ENCODE measurements around the gene CCDC51. TPM values are rescaled to one million over a fixed set of nuclear protein-coding genes. Genes with fewer than 3 reads are reported as not detected.
A peak's percentile ranks its signal among the peaks of the same experiment; 100 is the strongest.

The CCDC51 gene
- total RNA-seq, 1 donor, result 15.6 TPM

DNA sequence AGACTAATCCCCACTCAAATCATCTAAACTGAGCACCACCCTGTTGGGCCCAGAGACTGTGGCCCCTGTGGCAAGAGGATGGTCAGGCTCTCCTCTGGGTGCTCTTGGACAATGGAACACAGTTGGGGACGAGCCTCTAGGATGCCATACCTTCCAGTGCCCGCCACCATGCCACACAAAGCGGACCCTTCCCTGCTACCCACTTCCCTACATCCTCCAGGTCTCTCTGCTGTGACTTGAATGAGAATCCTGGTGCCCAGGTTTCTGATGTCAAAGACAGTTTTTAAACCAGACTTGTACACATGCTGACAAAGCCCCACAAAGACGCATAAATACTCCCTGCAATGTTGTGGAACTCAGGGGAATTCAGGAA lies 4.7 kb downstream of the CCDC51 start:
- DNase-seq (ENCODE audit: low read depth in 2 of 3, low spot score in 2 of 3), result no peak

DNA sequence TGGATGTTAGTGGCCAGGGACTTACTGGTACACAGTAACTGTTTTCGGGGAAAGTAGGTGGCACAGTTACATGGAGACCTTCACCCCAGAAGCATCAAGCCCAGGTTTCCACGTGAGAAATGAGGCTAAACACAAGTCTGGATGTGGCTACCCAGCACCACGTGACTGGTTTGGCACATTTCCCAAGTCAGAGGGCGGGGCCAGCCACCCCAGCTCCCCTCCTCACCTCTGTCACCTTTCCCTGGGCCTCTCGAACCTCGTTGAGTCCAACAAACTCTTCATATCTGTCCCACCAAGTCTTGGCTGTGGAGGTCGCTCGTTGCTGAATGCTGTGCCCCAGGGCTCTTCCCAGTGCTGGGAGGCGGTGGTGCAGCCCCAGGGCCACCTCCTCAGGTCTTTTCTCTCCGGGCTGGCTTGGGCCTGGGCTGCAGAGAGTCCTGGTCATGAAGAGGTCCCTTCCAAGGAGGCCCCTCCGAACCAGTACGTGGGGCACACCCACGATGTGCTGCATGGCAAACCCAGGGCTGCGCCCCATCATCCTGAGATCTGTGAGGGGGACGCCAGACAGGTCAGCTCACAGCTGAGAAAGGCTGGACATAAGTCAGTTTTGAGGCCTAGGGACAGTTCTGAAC lies 5.2 kb downstream of the CCDC51 start:
- DNase-seq (ENCODE audit: low read depth in 2 of 3, low spot score in 2 of 3), result no peak

DNA sequence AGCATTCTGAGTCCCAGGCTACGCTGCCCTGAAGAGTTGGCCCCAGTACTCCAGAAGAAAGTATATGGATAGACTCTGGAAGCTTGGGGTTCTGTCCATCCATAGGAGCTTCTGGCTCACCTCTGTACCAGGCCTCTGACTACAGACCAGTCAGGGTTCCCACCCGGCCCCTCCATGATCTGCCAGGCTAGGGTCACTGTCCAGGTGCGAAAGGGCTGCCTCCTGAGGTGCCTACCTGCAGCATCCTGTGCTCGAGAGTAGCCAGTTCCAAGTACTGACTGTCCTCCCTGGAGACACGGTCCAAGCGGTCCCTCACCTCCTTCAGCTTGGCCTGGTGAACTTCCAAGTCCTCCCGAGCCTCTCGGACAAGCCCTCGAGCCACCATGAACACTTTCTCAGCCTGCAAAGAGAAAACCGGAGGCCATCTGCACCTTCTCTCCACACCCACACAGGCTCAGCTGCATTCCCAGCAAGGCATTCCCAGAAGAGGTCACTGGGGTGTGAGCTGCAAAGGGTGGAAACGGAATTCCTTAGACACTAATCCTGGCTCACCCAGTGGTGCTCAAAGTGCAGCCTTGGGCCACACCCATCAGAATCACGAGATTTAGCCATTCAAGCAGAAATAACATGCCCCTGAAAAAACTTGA lies 6.3 kb downstream of the CCDC51 start:
- DNase-seq (ENCODE audit: low read depth in 2 of 3, low spot score in 2 of 3), result no peak

DNA sequence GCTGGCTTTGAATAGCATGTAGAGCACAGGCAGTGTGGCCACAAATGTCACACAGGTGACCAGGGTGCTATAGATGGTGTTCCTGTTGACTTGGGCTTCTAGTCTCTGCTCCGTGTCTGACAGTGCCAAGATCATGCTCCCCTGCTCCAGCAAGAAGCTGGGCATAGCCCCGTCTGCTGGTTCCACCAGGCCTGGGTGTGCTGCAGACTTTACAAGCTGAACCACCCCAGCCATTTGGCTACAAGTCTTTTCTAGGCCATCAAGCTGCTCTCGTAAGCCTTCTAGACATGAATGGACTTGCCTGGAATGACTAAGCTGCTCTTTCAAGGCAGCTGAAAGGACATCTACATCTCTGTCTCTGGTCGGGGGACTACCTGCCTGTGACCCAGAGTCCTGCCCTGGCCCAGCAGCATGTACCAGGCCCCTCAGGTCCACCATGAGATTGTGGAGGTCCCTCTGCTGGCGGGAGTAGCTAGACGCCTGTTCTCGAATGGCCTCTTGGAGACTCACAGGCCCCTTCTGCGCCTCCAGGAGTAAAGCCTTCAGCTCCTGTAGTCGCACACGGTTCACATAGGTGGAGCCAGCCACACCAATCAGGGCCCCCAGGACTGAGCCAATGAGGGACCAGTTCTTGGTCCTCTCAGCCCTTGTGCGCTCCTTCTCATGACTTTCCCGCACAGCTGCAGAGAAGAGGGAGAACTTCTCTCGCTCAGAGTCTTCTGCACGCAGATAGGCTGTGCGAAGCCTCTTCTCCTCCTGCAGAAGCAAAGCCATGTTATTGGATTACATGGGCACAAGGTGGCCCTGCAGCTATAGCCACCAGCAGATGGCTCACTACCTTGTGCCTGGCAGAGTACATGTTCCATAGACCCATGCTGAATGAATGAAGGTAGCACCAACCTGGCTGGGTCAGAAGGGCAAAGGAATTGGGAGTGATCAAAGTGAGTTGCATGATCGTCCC lies 7.2 kb downstream of the CCDC51 start:
- peak in 2 of 3 donors; percentile 36 to 40 for DNase-seq (ENCODE audit: low read depth in 2 of 3, low spot score in 2 of 3)

DNA sequence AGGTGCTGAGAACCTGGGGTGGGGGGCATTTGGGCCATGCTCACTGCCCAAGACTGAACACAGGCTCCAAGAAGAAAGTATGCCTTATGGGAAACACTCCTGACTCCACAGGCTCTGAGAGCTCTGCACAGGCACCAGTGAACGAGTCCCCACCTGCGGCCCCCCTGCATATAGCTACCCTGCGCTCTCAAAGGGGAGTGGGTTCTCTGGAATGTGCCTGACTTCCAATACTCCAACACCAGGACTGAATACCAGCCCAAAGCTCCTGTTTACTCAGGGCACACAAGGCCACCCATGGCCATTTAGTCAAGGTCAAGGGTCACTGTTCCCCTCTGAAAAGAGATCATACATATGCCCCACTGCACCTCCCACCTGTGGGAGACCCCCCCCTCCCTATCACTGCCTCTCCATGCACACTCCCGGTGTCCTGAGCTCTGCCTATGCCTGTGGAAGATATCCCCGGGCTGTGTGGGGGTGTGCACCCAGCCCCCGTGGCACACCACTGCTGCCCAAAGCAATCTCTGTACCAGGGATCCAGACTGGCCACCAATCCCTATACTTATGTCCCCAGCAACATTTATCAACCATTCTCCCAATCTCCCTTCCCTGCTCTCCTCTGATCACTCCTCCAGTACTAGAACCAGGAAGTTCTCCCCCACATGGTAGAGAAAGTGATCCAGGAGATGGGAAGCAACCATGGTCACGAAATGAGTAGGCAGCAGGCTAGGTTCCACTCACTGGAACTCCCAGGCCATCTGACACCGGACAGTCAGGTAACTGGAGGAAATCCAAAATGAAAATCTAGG lies 8.5 kb downstream of the CCDC51 start:
- DNase-seq (ENCODE audit: low read depth in 2 of 3, low spot score in 2 of 3), result no peak

DNA sequence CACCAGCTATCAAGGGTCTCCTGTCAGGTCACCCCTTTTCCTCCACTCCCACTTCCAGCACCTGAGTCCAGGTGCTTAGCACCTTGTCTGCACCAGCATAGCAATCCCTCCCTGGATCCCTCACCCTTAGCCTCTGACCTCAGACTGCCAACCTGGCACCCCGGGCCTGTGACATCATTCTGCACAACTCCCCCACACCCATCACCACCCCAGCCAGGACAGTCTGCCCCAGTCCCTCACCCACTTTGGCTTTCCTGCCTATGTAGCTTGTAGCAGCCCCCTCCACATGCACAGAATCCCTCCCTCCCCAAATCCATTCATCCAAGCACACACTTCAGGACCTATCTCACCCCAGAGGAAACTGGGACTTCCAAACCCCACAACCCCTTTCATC lies 9.2 kb downstream of the CCDC51 start:
- no peak for DNase-seq (ENCODE audit: low read depth in 2 of 3, low spot score in 2 of 3)

DNA sequence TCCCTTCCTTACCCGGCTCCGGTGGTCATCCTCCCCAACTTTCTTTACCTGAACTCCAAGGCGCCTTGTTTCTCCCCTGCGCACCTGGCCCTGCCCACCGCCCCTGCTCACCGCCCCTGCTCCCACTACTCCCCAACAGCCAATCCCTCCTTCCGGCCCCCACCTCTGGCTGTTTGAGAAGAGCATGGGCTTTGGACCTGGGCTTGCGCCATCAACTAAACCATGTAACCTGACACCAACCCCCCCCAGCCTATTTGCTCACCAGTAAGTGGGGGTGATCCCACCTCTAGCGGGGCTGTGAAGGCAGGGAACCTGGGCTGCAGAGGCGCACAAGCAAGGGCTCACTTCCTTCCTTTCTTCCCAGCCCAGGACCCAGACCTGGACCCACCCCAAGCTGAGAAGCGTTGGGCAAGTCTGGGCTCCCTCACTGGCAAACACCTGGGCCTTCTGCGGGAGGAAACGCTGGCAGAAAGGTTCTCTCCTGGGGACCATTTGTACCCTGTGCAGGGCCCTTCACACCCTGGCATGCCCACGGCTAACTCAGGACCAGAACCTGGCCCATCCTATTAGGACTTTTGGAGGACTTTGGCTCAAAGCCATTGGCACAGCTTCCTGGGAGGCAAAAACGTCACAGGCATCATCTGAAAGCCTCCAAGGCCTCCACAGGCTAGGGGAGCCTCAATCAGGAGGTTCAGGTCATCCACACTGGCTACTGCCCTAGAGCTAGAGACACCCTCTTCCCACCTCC lies 9.8 kb downstream of the CCDC51 start, which contains the start of gene PLXNB1:
Gene PLXNB1, minus strand, starts transcription at position 127 of the 748 bp plus-strand sequence. CDS start 5,475 bp downstream, outside the sequence.
- peak in 2 of 3 donors; percentile 30 to 45 for DNase-seq (ENCODE audit: low read depth in 2 of 3, low spot score in 2 of 3)

DNA sequence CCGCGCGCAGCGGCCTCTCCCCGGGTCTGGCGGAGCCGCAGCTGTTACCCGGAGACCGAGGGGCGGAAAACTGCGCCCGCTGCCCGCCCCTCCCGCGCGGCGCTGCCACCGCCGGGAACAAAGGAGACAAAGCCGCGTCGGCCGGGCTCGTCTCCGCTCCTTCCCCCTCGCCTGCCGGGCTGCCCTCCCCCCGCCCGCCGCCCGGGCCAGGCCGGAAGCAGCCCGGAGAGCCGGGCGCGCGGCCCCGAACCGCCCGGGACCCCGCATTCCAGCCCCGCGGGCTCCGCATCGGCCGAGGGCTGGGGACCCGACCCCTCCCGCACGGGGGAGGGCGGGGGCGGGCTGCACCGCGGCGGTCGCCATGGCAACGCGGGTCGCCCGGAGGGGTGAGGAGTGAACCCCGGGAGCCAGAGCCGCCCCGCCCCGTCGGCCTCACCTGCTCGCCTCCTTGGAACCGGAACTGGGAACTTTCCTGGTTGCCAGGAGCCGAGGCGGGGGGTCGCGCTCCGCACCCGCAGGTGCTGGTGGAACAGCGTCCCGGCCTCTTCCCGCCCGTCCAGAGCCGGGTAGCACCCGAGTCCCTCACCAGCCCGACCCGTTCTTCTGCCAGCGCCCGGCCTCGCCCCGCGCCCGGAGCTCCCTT lies 10.5 kb downstream of the CCDC51 start:
- peak; percentile 38 to 47 (median 43) for DNase-seq (ENCODE audit: low read depth in 2 of 3, low spot score in 2 of 3)

DNA sequence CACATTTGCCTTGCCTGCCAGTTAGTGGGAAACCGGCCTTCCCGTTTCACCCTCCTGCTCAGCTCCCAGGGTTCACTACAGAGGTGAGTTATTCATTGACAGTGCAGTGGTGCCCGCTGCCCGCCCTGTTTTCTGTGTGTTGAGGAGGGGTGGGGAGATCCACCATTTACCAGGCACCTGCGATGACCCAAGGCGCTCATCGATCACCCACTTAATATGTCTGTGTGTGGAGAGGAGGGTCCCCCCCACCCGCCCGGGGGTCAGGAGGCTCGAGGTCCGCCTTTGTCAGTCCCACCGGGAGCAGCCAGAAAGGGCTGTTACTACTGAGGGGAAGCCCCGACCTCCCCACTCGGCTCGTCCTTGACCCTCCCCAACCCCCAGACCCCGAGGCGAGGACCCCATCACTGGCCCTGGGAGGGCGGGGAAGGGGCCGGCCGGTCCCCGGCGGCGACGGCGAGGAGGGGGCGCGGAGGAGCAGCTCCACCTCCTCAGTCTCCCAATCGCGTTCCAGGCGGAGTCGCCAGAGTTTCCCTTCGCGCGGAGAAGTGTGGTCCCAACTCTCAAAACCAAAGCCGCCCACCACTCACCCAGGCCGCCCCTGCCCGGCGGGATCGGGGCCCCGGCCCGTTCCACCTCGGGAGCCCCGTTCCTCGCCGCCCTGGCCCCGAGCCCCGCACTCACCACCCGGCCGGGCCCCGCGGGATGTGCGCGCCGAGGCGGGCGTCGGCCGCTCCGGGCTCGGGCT lies 11.2 kb downstream of the CCDC51 start:
- DNase-seq (ENCODE audit: low read depth in 2 of 3, low spot score in 2 of 3), result no peak

DNA sequence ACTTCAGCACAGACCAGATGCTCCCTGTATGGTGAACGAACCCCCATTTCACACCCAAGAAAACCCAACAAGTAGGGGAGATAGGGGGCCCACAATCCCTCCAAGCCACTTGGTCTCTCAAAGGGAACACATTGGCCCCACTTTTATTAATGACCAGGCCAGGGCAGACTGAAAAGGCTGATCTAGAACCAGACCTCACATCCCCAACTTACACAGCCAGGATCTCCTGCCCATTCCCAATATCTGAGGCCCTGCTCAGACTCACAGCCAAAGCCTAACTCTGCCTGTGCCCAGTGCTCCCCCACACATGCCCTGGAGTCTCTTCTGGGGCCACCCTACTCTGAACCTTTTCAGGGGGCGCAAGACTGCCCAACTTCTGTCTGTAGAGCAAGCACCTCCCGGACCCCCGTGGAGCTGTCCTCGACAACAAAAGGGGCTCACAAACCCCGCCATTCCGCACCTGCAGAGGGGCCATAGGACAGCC lies 11.8 kb downstream of the CCDC51 start:
- no peak for DNase-seq (ENCODE audit: low read depth in 2 of 3, low spot score in 2 of 3)

DNA sequence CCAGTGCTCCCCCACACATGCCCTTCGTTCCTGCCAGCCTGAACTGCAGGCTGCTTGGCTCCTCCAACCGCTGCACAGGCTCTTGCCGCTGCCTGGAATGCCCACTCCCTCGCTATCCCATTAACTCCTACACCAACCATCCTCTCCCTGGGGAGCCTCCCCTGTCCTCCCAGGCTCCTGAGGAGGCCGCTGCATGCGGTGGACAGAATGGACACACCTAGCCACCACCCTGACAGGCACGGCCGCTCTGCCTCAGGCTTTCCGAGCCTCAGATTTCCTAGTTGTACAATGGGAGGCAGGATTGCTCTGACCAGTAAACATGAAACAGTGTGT lies 12.3 kb downstream of the CCDC51 start:
- no peak for DNase-seq (ENCODE audit: low read depth in 2 of 3, low spot score in 2 of 3)

DNA sequence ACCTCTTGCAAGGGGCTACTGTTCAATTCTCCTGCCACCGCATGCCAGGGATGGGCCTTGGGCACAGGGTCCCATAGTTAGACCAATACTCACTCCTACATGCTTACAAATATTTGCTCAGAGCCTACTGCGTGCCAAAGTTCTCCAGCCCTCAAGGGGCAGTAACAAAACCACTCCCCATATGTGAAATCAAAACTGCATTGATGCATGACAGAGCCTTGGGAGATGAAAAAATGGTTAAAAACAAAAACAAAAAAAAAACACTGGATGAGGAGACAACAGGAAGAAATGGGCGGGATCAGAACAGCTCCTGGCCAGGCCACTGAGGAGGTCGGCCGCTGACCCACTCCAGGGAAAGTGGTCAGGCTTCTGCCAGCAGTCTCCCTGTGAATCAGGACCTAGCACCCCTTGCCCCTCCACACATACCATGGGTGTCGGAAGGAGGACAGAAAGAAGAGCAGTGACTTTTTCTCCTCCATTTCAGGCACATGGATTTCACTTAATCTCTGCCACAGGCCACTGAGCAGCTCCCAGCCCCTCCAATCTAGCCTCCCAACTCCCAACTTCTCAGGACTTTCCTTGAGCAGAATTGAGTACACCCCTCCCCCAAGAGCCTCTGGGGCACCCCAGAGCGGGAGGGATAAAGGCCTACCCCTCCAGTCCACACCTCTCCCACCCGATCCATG lies 12.8 kb downstream of the CCDC51 start:
- no peak for DNase-seq (ENCODE audit: low read depth in 2 of 3, low spot score in 2 of 3)

DNA sequence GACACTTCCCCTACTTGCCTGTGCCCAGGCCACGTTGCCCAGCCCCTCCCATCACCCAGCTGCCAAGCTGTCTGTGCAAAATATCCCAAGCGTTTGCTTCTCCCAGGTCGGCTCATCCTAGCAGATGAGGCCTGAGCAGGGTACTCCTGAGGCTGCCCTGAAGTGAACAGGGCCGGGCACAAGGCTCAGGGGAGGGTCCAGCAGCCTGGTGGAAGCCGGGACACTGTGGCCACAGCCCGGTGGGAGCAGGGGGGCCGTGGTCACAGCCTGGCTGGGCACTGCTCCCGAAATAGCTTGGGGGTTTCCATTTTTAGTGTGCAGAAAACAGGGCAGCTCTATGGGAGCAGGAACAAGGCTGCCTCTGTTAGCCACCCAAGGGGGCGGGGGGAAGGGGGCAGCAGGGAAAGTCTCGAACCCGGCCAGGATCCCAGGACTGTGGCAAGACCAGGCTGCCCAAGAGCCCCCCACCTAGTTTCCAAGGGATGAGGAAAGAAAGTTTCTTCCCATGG lies 13.5 kb downstream of the CCDC51 start:
- DNase-seq (ENCODE audit: low read depth in 2 of 3, low spot score in 2 of 3), result no peak

DNA sequence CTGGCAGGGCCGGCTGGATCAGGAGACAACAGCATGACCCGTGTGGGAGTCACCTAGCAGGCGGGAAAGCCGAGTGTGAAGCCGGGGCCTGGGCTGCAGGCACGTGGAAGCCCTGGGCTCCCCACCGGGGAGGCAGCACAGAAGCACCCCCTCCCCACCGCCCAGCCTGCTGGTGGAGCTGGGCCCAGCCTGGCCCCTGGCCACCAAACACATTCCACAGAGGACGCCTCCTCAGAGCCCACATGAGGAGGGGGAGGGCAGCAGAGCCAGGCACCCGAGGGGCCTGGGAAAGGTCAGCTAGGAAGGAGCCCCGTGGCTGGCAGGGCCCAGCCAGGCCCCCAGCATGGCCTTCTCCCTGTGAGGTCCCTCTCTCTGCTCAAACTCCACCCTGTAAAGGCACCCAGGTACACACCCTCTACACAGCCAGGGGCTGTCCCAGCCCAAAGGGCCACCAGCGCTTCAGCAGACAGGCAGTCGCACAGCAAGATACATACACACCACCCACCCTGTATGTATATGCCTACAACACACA lies 14.6 kb downstream of the CCDC51 start:
- no peak for DNase-seq (ENCODE audit: low read depth in 2 of 3, low spot score in 2 of 3)

DNA sequence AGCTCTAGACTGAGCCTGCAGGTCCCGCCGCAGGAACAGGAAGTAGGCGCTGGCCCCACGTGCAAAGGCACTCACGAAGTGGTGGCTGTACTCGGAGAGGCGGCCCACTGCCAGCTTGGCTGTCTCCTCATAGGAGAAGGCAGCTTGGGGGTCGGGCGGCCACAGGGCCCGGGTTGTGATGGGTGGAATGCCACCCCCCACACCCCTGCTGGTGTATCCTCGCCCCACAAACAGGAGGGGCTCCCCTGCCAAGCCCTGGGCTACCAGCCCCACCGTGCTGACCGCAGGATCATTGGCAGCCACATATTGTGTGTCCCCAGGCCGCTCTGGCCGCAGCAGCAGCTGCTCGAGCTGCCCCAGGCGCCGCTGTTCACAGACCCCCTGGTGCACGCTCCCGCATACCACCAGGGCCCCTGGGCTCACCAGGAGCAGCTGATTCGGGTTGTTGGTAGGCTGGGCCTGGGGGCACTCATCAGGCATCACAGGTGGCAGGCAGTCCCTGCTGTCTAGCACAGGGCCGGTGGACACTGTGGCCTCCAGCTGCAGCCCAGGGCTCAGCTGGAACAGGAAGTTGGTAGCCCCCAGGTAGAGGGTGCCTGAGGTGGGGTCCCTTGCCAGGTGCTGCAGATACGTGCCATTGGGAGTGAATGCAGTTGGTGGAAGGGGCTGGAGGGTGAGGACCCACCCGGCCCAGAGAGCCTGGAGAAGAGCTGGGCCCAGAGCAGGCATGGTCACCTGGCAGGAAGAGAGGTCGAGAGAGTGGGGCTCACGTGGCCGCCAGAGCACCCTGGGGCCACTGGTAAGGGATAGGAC lies 15.8 kb downstream of the CCDC51 start:
- DNase-seq (ENCODE audit: low read depth in 2 of 3, low spot score in 2 of 3), result no peak

DNA sequence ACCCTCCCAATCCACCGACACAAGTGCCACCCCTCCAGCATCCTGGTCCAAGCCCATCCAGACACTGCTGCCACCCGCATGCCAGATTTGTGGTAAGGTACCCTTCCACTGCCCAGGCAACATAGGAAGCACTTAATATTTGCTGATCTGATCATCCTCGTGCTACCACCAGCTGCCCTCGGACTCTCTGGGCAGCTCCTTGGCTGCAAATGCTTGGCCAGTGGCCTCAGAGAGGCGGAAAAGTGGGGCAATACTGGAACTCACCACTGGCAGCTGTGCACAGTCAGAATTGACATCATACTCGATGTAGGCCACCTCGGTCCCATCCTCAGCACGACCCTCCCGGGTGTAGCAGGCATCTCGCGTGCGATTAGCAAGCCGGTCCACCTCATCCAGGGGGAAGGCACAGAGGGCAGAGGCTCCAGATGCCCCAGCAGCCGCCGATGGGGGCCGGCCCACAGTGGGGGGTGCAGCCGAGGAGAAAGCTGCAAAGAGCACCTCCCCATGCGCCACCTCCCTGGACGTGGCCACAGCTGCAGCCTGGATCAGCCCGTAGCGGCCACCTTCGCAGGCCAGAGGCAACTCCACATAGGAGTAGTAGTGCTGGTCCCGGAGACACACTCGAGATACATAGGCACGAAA lies 16.6 kb downstream of the CCDC51 start:
- no peak for DNase-seq (ENCODE audit: low read depth in 2 of 3, low spot score in 2 of 3)
